ENCODE measurements around the gene GOPC.

Gene GOPC

GRCh38 chr6:117534974-117535373 lies 67.3 kb downstream of the GOPC start:
- TF ChIP-seq CTCF (IDR thresholded peaks at IDR 0.05; ENCODE audit: insufficient read depth, low read length, missing control alignments) = no peak
- POLR2A ChIA-PET = no interaction called here
- no peak overlapping the region for H3K4me3 ChIP-seq (ENCODE audit: low read depth, low read length)
- CTCF ChIA-PET = interaction anchor here (1.1 to 1.6 kb wide), 3 partner anchors 10 to 16 kb away, joined by 3 to 6 read pairs (median 4); no protein-coding TSS in a partner anchor
- DNase-seq (ENCODE audit: low read depth, low spot score) = no peak

GRCh38 chr6:117533775-117534174 lies 68.5 kb downstream of the GOPC start:
- ChIA-PET CTCF (no interaction called here), POLR2A (no interaction called here)
- DNase-seq (ENCODE audit: low read depth, low spot score) = no peak
- no peak overlapping the region for H3K4me3 ChIP-seq (ENCODE audit: low read depth, low read length)
- TF ChIP-seq CTCF (IDR thresholded peaks at IDR 0.05; ENCODE audit: insufficient read depth, low read length, missing control alignments) = no peak

GRCh38 chr6:117531809-117532725 lies 70.2 kb downstream of the GOPC start:
- CTCF ChIA-PET = interaction anchor here (0.7 to 3.2 kb wide), 8 partner anchors 9 to 83 kb away, joined by 3 to 16 read pairs (median 3); no protein-coding TSS in a partner anchor
- no peak for DNase-seq (ENCODE audit: low read depth, low spot score)
- POLR2A ChIA-PET = no interaction called here
- TF ChIP-seq CTCF (IDR thresholded peaks at IDR 0.05; ENCODE audit: insufficient read depth, low read length, missing control alignments) = no peak
- no peak overlapping the region for H3K4me3 ChIP-seq (ENCODE audit: low read depth, low read length)

GRCh38 chr6:117531346-117531745 lies 71.0 kb downstream of the GOPC start:
- no peak overlapping the region for H3K4me3 ChIP-seq (ENCODE audit: low read depth, low read length)
- POLR2A ChIA-PET = no interaction called here
- CTCF ChIA-PET = interaction anchor here (0.7 to 3.2 kb wide), 4 partner anchors 10 to 82 kb away, joined by 3 to 16 read pairs (median 4); no protein-coding TSS in a partner anchor
- TF ChIP-seq CTCF (IDR thresholded peaks at IDR 0.05; ENCODE audit: insufficient read depth, low read length, missing control alignments) = no peak
- DNase-seq (ENCODE audit: low read depth, low spot score) = no peak

GRCh38 chr6:117530467-117531242 lies 71.7 kb downstream of the GOPC start:
- POLR2A ChIA-PET = no interaction called here
- no peak for TF ChIP-seq CTCF (IDR thresholded peaks at IDR 0.05; ENCODE audit: insufficient read depth, low read length, missing control alignments)
- no peak for DNase-seq (ENCODE audit: low read depth, low spot score)
- no peak overlapping the region for H3K4me3 ChIP-seq (ENCODE audit: low read depth, low read length)
- CTCF ChIA-PET = interaction anchor here (1.0 to 3.2 kb wide), 3 partner anchors 24 to 84 kb away, joined by 3 to 16 read pairs (median 3); no protein-coding TSS in a partner anchor

GRCh38 chr6:117525607-117526006 lies 76.7 kb downstream of the GOPC start:
- ChIA-PET CTCF (no interaction called here), POLR2A (no interaction called here)
- H3K4me3 ChIP-seq (ENCODE audit: low read depth, low read length) = no peak overlapping the region
- no peak for DNase-seq (ENCODE audit: low read depth, low spot score)
- TF ChIP-seq CTCF (IDR thresholded peaks at IDR 0.05; ENCODE audit: insufficient read depth, low read length, missing control alignments) = no peak

All from AG04449 (cell line).